K562 (cell line): Measurements from ENCODE around the gene SENP3. TPM values are rescaled to one million over a fixed set of nuclear protein-coding genes. Genes with fewer than 3 reads are reported as not detected.

ENCODE experiments used
- ATF2 ChIP-seq: sonication (generic); formaldehyde crosslinking; IDR thresholded peaks from 2 replicates; pipeline ENCODE4 v1.8.1; 2022; ENCODE audit warnings: missing genetic modification reagents
- CEBPG ChIP-seq, 3 experiments: fragments of 200-800 bp in 1 of 3; sonication (Bioruptor generic) in 1 of 3; sonication (generic) in 1 of 3; formaldehyde crosslinking in 1 of 3; IDR thresholded peaks in 2 of 3; conservative IDR thresholded peaks in 1 of 3; 2 replicates each; pipeline versions ENCODE4 v1.6.1 to v1.8.0; 2016 to 2022; ENCODE audit warnings: missing compliant biosample characterization in 2 of 3, missing genetic modification characterization in 2 of 3, mild to moderate bottlenecking in 1 of 3, missing genetic modification reagents in 1 of 3
- FOXM1 ChIP-seq, 2 experiments: fragments of 450-650 bp in 1 of 2; sonication (generic) in 1 of 2; formaldehyde crosslinking in 1 of 2; IDR thresholded peaks; 2 replicates each; pipeline versions ENCODE4 v1.6.1 to v1.9.0; 2017 to 2022; ENCODE audit warnings: low read depth in 2 of 2, mild to moderate bottlenecking in 2 of 2, missing genetic modification reagents in 1 of 2, moderate library complexity in 1 of 2
- HIVEP1 ChIP-seq: fragments of 250-450 bp; sonication (Bioruptor Pico); IDR thresholded peaks from 2 replicates; pipeline ENCODE4 v1.4.0; 2020; ENCODE audit warnings: mild to moderate bottlenecking
- MGA ChIP-seq: fragments of 450-650 bp; IDR thresholded peaks from 2 replicates; pipeline ENCODE4 v1.6.1; 2016; ENCODE audit warnings: mild to moderate bottlenecking, moderate library complexity
- MYBL2 ChIP-seq, 2 experiments: fragments of 450-650 bp in 1 of 2; sonication (generic) in 1 of 2; formaldehyde crosslinking in 1 of 2; IDR thresholded peaks; 2 replicates each; pipeline versions ENCODE4 v1.6.1 to v1.8.1; 2017 to 2022; ENCODE audit warnings: borderline replicate concordance in 1 of 2, inconsistent platforms in 1 of 2, low read depth in 1 of 2, mild to moderate bottlenecking in 1 of 2, missing genetic modification reagents in 1 of 2, moderate library complexity in 1 of 2
- PKNOX1 ChIP-seq: fragments of 450-650 bp; IDR thresholded peaks from 2 replicates; pipeline ENCODE4 v1.6.1; 2016
- STAT5B ChIP-seq: fragments of 250-450 bp; sonication (Bioruptor Pico); IDR thresholded peaks from 2 replicates; pipeline ENCODE4 v1.8.0; 2021; ENCODE audit warnings: mild to moderate bottlenecking, inconsistent platforms
- ZNF347 ChIP-seq: fragments of 450-650 bp; formaldehyde crosslinking; IDR thresholded peaks from 2 replicates; pipeline ENCODE4 v1.4.0; 2020; ENCODE audit warnings: low read depth, mild to moderate bottlenecking, moderate library complexity
- ZNF707 ChIP-seq: fragments of 250-450 bp; sonication (Bioruptor Pico); conservative IDR thresholded peaks from 2 replicates; pipeline ENCODE4 v1.8.0; 2022; ENCODE audit warnings: inconsistent platforms, mild to moderate bottlenecking, moderate library complexity
- polyA plus RNA-seq, 8 experiments: library from polyadenylated mRNA; depleted of rRNA in 4 of 8; stranded (reverse) in 5 of 8; unstranded in 3 of 8; fragments of >200 nt; fragmentation: Nextera tagmentation in 2 of 8; fragmentation: Illumina TruSeq in 1 of 8; extraction: Ambion mirVana in 2 of 8; extraction: Trizol in 1 of 8; gene quantifications; 2 replicates each; pipeline versions ENCODE4 v1.2.1 to v1.2.3, GENCODE V29; 2011 to 2014; ENCODE audit warnings: inconsistent platforms in 1 of 8, missing spikeins in 1 of 8
- total RNA-seq, 7 experiments: library from RNA; depleted of rRNA in 6 of 7; stranded (reverse); fragments of >200 nt in 6 of 7; fragmentation: Illumina TruSeq in 2 of 7; extraction: Trizol in 2 of 7; gene quantifications; 2 replicates each; pipeline versions ENCODE4 v1.2.1 to v1.2.3, GENCODE V29; 2011 to 2021; ENCODE audit warnings: low replicate concordance in 1 of 7

SENP3 gene
- total and polyA plus RNA-seq, 9 of the 15 experiments (the other 6 are each of a cell fraction or from before 2014, with no cell fraction given): 0.63 to 102 (median 78.8) TPM

DNA sequence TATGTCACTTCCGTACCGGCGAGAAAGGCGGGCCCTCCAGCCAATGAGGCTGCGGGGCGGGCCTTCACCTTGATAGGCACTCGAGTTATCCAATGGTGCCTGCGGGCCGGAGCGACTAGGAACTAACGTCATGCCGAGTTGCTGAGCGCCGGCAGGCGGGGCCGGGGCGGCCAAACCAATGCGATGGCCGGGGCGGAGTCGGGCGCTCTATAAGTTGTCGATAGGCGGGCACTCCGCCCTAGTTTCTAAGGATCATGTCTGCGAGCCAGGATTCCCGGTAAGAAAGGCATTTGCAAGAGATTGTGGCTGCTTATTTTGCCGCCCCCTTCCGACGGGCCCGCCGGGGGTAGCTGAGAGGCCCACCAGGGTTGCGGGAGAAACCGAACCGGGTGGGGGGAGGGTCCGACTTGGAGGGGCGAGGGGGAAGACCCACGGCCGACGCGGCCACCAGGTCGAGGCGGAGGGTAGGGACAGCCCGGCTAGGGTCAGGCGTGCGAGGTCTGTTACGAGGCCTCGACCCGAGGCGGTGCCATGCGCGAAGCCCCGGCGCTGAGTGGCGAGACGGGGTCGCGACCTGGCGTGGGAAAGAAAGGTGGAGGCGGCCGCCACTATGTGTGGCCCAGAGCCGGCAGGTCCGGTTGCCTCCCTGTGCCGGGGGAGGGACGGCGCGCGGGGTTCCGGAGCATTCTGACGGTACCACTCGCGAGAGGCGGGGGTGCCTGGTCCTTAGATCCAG lies 11.0 kb downstream of the SENP3 start (continued):
- TF ChIP-seq MGA: no peak
- TF ChIP-seq ZNF707 (CRISPR knock-in tag): no peak
- TF ChIP-seq MYBL2 (IDR thresholded peaks at IDR 0.05; ENCODE audit: low read depth): no peak
- TF ChIP-seq MYBL2 (CRISPR knock-in tag; IDR thresholded peaks at IDR 0.05; ENCODE audit: borderline replicate concordance): no peak
- no peak for TF ChIP-seq STAT5B (CRISPR knock-in tag)
- no peak for TF ChIP-seq CEBPG (CRISPR knock-in tag; IDR thresholded peaks at IDR 0.05)
- TF ChIP-seq CEBPG (tag; conservative IDR thresholded peaks at IDR 0.05 in 1 of 2, IDR thresholded peaks at IDR 0.05 in 1 of 2): no peak
- no peak for TF ChIP-seq FOXM1 (IDR thresholded peaks at IDR 0.05; ENCODE audit: low read depth)
- TF ChIP-seq FOXM1 (CRISPR knock-in tag; IDR thresholded peaks at IDR 0.05; ENCODE audit: low read depth): no peak
- no peak for TF ChIP-seq ATF2 (CRISPR knock-in tag)
- no peak for TF ChIP-seq HIVEP1 (CRISPR knock-in tag)
- TF ChIP-seq ZNF347 (CRISPR knock-in tag): no peak
- peak; percentile 100 for TF ChIP-seq PKNOX1
